Prostate gland (tissue), 2 donors: ENCODE measurements around the gene ECD. TPM values are rescaled to one million over a fixed set of nuclear protein-coding genes. Genes with fewer than 3 reads are reported as not detected.

Experiments
- DNase-seq: peaks from one replicate; pipeline ENCODE4 v3.0.0-alpha.2; 2019; ENCODE audit warnings: low spot score
- H3K27ac ChIP-seq, 2 donors: fragments of 200-600 bp; sonication (generic); 2 replicates each; pipeline ENCODE4 v1.5.1; 2017 to 2019
- H3K27me3 ChIP-seq: fragments of 200-600 bp; sonication (generic); replicated peaks from 2 replicates; pipeline ENCODE4 v1.5.1; 2019; ENCODE audit not compliant: insufficient read depth
- H3K36me3 ChIP-seq, 2 donors: fragments of 200-600 bp; sonication (generic); 1 replicate in 1 of 2; 2 replicates in 1 of 2; pipeline versions ENCODE4 v1.5.1 to v1.8.1; 2017 to 2019
- H3K4me1 ChIP-seq: fragments of 200-600 bp; sonication (generic); replicated peaks from 2 replicates; pipeline ENCODE4 v1.5.1; 2019
- H3K4me3 ChIP-seq, 2 donors: fragments of 200-600 bp; sonication (generic); 2 replicates each; pipeline ENCODE4 v1.5.1; 2017 to 2019
- H3K9me3 ChIP-seq: fragments of 200-600 bp; sonication (generic); 2 replicates; pipeline ENCODE4 v1.5.1; 2017
- CTCF ChIP-seq, 4 experiments: fragments of 200-600 bp in 2 of 4; fragments of 450-650 bp in 2 of 4; sonication (generic) in 2 of 4; IDR thresholded peaks; 1 replicate in 3 of 4; 2 replicates in 1 of 4; pipeline ENCODE4 v1.5.1; 2016 to 2019; ENCODE audit warnings: antibody characterized with exemption in 4 of 4, mild to moderate bottlenecking in 2 of 4, moderate library complexity in 2 of 4
- POLR2A ChIP-seq: fragments of 450-650 bp; IDR thresholded peaks from one replicate; pipeline ENCODE4 v1.6.1; 2016; ENCODE audit warnings: antibody characterized with exemption, mild to moderate bottlenecking
- POLR2AphosphoS5 ChIP-seq: sonication (generic); formaldehyde crosslinking; IDR thresholded peaks from one replicate; pipeline ENCODE4 v1.6.1; 2017; ENCODE audit warnings: antibody characterized with exemption
- WGBS: methylation state at CpG from one replicate; pipeline ENCODE4 v1.1.5; 2018; 5-methylcytosine and 5-hydroxymethylcytosine counted together
- intact Hi-C: fragments of 100-400 bp; cut with DNase I; formaldehyde crosslinking; loops from one replicate; pipeline ENCODE4 v1.14.2; 2022
- total RNA-seq, 2 donors: library from RNA; depleted of rRNA; stranded (reverse); fragments of >200 nt; gene quantifications; one replicate each; pipeline ENCODE4 v1.1.0, GENCODE V29; 2016

Gene ECD
- total RNA-seq, 2 donors from 2014 or later: 26.0 to 40.7 TPM

DNA sequence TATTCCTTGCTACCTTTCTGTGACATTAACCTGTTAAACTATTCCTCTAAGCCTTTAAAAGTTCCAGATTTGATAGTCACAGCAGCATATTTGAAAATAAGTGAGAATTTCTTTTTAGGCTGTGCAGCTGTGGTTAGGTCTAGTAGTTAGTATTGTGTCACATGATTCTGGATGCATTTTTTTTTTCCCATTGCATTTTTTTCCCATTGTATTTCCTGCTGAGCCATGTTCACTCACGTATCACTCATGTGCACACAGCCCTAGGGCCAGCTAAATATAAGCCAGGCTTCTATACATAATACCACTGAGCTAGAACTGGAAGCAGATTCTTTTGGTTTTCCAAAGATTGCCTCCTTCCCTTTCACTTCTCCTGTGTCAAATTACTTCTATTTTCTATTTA lies 41.9 kb upstream of the ECD start:
- H3K9me3 ChIP-seq: no peaks in the 10 kb centered on the region

GRCh38 chr10:73207883-73208282 lies 40.1 kb upstream of the ECD start:
- no peaks in the 10 kb centered on the region for H3K36me3 ChIP-seq
- H3K9me3 ChIP-seq: no peaks in the 10 kb centered on the region
- no peak overlapping the region for H3K27ac ChIP-seq
- WGBS: 82% methylated on average over 2 of the region's 2 CpGs
- H3K27me3 ChIP-seq: no peaks in the 10 kb centered on the region
- no peak for DNase-seq
- H3K4me1 ChIP-seq: no peaks in the 10 kb centered on the region
- TF ChIP-seq POLR2AphosphoS5 (no peak), CTCF (IDR thresholded peaks at IDR 0.05) (no peak), POLR2A (no peak)
- intact Hi-C loops: no loop called here
- H3K4me3 ChIP-seq: no peak overlapping the region

More for the DNA sequence above, 41.9 kb upstream of the ECD start:
- H3K36me3 ChIP-seq: no peaks in the 10 kb centered on the region
- WGBS: 37% methylated on average over 1 of the region's 1 CpG
- H3K4me3 ChIP-seq: no peak overlapping the region
- no peak for TF ChIP-seq POLR2AphosphoS5
- no peak for TF ChIP-seq POLR2A
- TF ChIP-seq CTCF (IDR thresholded peaks at IDR 0.05): no peak
- no peak overlapping the region for H3K27ac ChIP-seq
- no peaks in the 10 kb centered on the region for H3K4me1 ChIP-seq
- DNase-seq: no peak
- H3K27me3 ChIP-seq: no peaks in the 10 kb centered on the region
- intact Hi-C loops: no loop called here

GRCh38 chr10:73206385-73206784 lies 38.6 kb upstream of the ECD start:
- H3K4me3 ChIP-seq: no peak overlapping the region
- H3K9me3 ChIP-seq: no peaks in the 10 kb centered on the region
- H3K36me3 ChIP-seq: no peaks in the 10 kb centered on the region
- no peak for TF ChIP-seq CTCF (IDR thresholded peaks at IDR 0.05)
- no peak for TF ChIP-seq POLR2A
- TF ChIP-seq POLR2AphosphoS5: no peak
- H3K27me3 ChIP-seq: no peaks in the 10 kb centered on the region
- H3K4me1 ChIP-seq: no peaks in the 10 kb centered on the region
- WGBS: 95% methylated on average over 5 of the region's 5 CpGs
- H3K27ac ChIP-seq: no peak overlapping the region
- intact Hi-C loops: no loop called here
- DNase-seq: no peak

DNA sequence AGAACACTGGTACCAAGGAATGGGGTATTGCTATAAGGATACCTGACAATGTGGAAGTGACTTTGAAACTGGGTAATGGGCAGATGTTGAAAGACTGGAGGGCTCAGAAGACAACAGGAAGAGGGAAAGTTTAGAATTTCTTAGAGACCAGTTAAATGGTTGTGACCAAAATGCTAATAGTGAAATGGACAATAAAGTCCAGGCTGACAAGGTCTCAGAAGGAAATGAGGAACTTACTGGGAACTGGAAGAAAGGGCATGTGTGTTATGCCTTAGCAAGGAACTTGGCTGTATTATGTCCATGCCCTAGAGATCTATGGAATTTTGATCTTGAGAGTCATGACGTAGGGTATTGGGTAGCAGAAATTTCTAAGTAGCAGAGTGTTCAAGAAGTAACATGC lies 38.1 kb upstream of the ECD start:
- Histone ChIP-seq H3K9me3 (no peaks in the 10 kb centered on the region), H3K27me3 (no peaks in the 10 kb centered on the region), H3K36me3 (no peaks in the 10 kb centered on the region), H3K4me1 (no peaks in the 10 kb centered on the region), H3K27ac (no peak overlapping the region), H3K4me3 (no peak overlapping the region)
- no peak for TF ChIP-seq POLR2AphosphoS5
- TF ChIP-seq CTCF (IDR thresholded peaks at IDR 0.05): no peak
- no peak for TF ChIP-seq POLR2A
- DNase-seq: no peak
- intact Hi-C loops: no loop called here
- 97% methylated on average over 1 of the region's 1 CpG for WGBS

DNA sequence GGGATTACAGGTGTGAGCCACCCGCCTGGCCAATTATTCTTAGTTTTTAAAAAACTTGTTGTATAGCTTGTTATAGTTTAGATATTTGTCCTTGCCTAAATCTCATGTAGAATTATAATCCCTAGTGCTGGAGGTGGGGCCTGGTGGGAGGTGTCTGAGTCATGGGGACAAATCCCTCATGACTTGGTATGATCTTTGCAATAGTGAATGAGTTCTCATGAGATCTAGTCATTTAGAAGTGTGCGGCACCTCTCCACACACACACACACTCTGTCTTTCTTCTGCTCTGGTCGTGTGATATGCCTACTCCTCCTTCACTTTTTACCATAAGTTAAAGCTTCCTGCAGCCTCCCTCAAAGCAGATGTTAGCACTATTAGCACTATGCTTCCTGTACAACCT lies 37.3 kb upstream of the ECD start:
- WGBS: 90% methylated on average over 3 of the region's 3 CpGs
- intact Hi-C loops: no loop called here

More for the DNA sequence above, 37.3 kb upstream of the ECD start:
- no peak for DNase-seq
- no peak overlapping the region for H3K4me3 ChIP-seq
- no peak for TF ChIP-seq POLR2AphosphoS5
- no peak for TF ChIP-seq POLR2A
- TF ChIP-seq CTCF (IDR thresholded peaks at IDR 0.05): no peak
- H3K4me1 ChIP-seq: no peaks in the 10 kb centered on the region
- H3K27me3 ChIP-seq: no peaks in the 10 kb centered on the region
- H3K9me3 ChIP-seq: no peaks in the 10 kb centered on the region
- H3K36me3 ChIP-seq: no peaks in the 10 kb centered on the region
- H3K27ac ChIP-seq: no peak overlapping the region
